Activated naive CD4-positive, alpha-beta T cell treated with anti-CD3 and anti-CD28 coated beads for 36 hours (primary cell): Measurements from ENCODE around the gene MEI1. TPM values are rescaled to one million over a fixed set of nuclear protein-coding genes. Genes with fewer than 3 reads are reported as not detected.

Source experiments
- CTCF ChIA-PET: fragments of 350-600 bp; sonication (Branson Sonifier 250); formaldehyde crosslinking; loops from one replicate; lab custom pipeline; 2021; ENCODE audit warnings: antibody characterized with exemption; lab: Charles Lee
- DNase-seq: peaks from one replicate; pipeline ENCODE4 v3.0.0-alpha.2; 2020
- H3K27ac Mint-ChIP-seq: one replicate; pipeline ENCODE4 v1.8.0; 2021; ENCODE audit warnings: mild to moderate bottlenecking, mixed read lengths
- H3K27me3 Mint-ChIP-seq: one replicate; pipeline ENCODE4 v1.8.0; 2021; ENCODE audit warnings: low read depth, mixed read lengths
- H3K36me3 Mint-ChIP-seq: one replicate; pipeline ENCODE4 v1.8.0; 2021; ENCODE audit warnings: low read depth, mixed read lengths
- H3K4me1 Mint-ChIP-seq: one replicate; pipeline ENCODE4 v1.8.0; 2021; ENCODE audit warnings: low read depth, mixed read lengths
- H3K4me3 Mint-ChIP-seq: one replicate; pipeline ENCODE4 v1.8.0; 2021; ENCODE audit warnings: mild to moderate bottlenecking, moderate library complexity, mixed read lengths
- H3K9me3 Mint-ChIP-seq: one replicate; pipeline ENCODE4 v1.8.0; 2021; ENCODE audit warnings: mixed read lengths
- intact Hi-C: fragments of 100-400 bp; cut with micrococcal nuclease; formaldehyde crosslinking; loops from one replicate; pipeline ENCODE4 v1.15.1; 2023
- total RNA-seq, 2 experiments: library from RNA; stranded (reverse); gene quantifications; one replicate each; pipeline ENCODE4 v1.2.3, GENCODE V29; 2021

MEI1 gene
- total RNA-seq, 2 experiments from 2014 or later: 28.4 to 28.8 TPM

GRCh38 chr22:41800348-41801146, 101.2 kb downstream of the MEI1 start, which contains the start of gene CCDC134:
CCDC134 (plus strand) TSS chr22:41800679; CDS start chr22:41808891, 8,212 bp downstream.
- peaks cover 3% of the 10 kb centered on the region for H3K36me3 Mint-ChIP-seq
- intact Hi-C loops: loop anchor here (1.0 to 5.0 kb wide), 4 partner anchors 20 to 103 kb away; partner anchors contain the start of gene MEI1
- peak; percentile 93 for DNase-seq
- peak within 1 kb of the TSS; percentile 84 for H3K4me3 Mint-ChIP-seq
- H3K27me3 Mint-ChIP-seq: no peaks in the 10 kb centered on the region
- H3K27ac Mint-ChIP-seq: peak within 1 kb of the TSS; percentile 95
- CTCF ChIA-PET: interaction anchor here (0.6 to 4.6 kb wide), 11 partner anchors 20 to 316 kb away, joined by 3 to 38 read pairs (median 3); partner anchors contain the start of genes CENPM and MEI1
- peaks cover 38% of the 10 kb centered on the region for H3K4me1 Mint-ChIP-seq
- H3K9me3 Mint-ChIP-seq: no peaks in the 10 kb centered on the region

- H3K9me3 Mint-ChIP-seq: no peaks in the 10 kb centered on the region
- peak overlapping the region; percentile 56 for H3K27ac Mint-ChIP-seq
- H3K4me3 Mint-ChIP-seq: peak overlapping the region; percentile 84
- peaks cover 3% of the 10 kb centered on the region for H3K36me3 Mint-ChIP-seq
- intact Hi-C loops: loop anchor here (1.0 to 5.0 kb wide), 4 partner anchors 20 to 104 kb away; partner anchors contain the start of gene MEI1
- CTCF ChIA-PET: interaction anchor here (0.7 to 4.6 kb wide), 6 partner anchors 20 to 103 kb away, joined by 3 to 38 read pairs (median 22); partner anchors contain the start of gene MEI1
- no peaks in the 10 kb centered on the region for H3K27me3 Mint-ChIP-seq
- DNase-seq: no peak
- peaks cover 38% of the 10 kb centered on the region for H3K4me1 Mint-ChIP-seq
Observed at GRCh38 chr22:41801147-41801819, 102.0 kb downstream of the MEI1 start.

GRCh38 chr22:41801886-41802285, 102.6 kb downstream of the MEI1 start:
- Mint-ChIP-seq H3K4me3 (peak overlapping the region; percentile 84), H3K4me1 (peaks cover 38% of the 10 kb centered on the region), H3K27me3 (no peaks in the 10 kb centered on the region), H3K9me3 (no peaks in the 10 kb centered on the region), H3K27ac (no peak overlapping the region), H3K36me3 (peaks cover 3% of the 10 kb centered on the region)
- DNase-seq: no peak
- intact Hi-C loops: loop anchor here (1.0 to 5.0 kb wide), 4 partner anchors 21 to 105 kb away; partner anchors contain the start of gene MEI1
- CTCF ChIA-PET: interaction anchor here (0.7 to 4.6 kb wide), 4 partner anchors 21 to 104 kb away, joined by 3 to 38 read pairs (median 36); partner anchors contain the start of gene MEI1

- Mint-ChIP-seq H3K36me3 (peaks cover 14% of the 10 kb centered on the region), H3K4me1 (peaks cover 32% of the 10 kb centered on the region), H3K27me3 (no peaks in the 10 kb centered on the region), H3K4me3 (no peak overlapping the region), H3K27ac (no peak overlapping the region), H3K9me3 (no peaks in the 10 kb centered on the region)
- no peak for DNase-seq
- intact Hi-C loops: no loop called here
- CTCF ChIA-PET: interaction anchor here (0.6 to 1.1 kb wide), 2 partner anchors 135 to 228 kb away, joined by 3 to 4 read pairs; no protein-coding TSS in a partner anchor
Observed at GRCh38 chr22:41805639-41806038, 106.3 kb downstream of the MEI1 start.

- peaks cover 15% of the 10 kb centered on the region for H3K36me3 Mint-ChIP-seq
- H3K4me3 Mint-ChIP-seq: no peak overlapping the region
- H3K4me1 Mint-ChIP-seq: peaks cover 14% of the 10 kb centered on the region
- H3K27me3 Mint-ChIP-seq: no peaks in the 10 kb centered on the region
- H3K27ac Mint-ChIP-seq: no peak overlapping the region
- no peak for DNase-seq
- CTCF ChIA-PET: interaction anchor here (0.6 to 1.5 kb wide), 6 partner anchors 27 to 473 kb away, joined by 3 to 4 read pairs (median 3); no protein-coding TSS in a partner anchor
- intact Hi-C loops: no loop called here
- H3K9me3 Mint-ChIP-seq: no peaks in the 10 kb centered on the region
Observed at GRCh38 chr22:41808400-41808799, 109.1 kb downstream of the MEI1 start.

- no peak overlapping the region for H3K4me3 Mint-ChIP-seq
- no peaks in the 10 kb centered on the region for H3K27me3 Mint-ChIP-seq
- DNase-seq: no peak
- CTCF ChIA-PET: interaction anchor here (1.3 kb wide), 1 partner anchor 113 kb away, joined by 5 read pairs; no protein-coding TSS in a partner anchor
- no peaks in the 10 kb centered on the region for H3K9me3 Mint-ChIP-seq
- intact Hi-C loops: no loop called here
- H3K27ac Mint-ChIP-seq: no peak overlapping the region
- peaks cover 1% of the 10 kb centered on the region for H3K4me1 Mint-ChIP-seq
- peaks cover 21% of the 10 kb centered on the region for H3K36me3 Mint-ChIP-seq
Observed at GRCh38 chr22:41810022-41810421, 110.7 kb downstream of the MEI1 start.

- DNase-seq: no peak
- Mint-ChIP-seq H3K4me1 (no peaks in the 10 kb centered on the region), H3K27ac (no peak overlapping the region), H3K27me3 (no peaks in the 10 kb centered on the region), H3K36me3 (peaks cover 25% of the 10 kb centered on the region), H3K9me3 (no peaks in the 10 kb centered on the region), H3K4me3 (no peak overlapping the region)
- CTCF ChIA-PET: no interaction called here
- intact Hi-C loops: no loop called here
Observed at GRCh38 chr22:41812805-41813545, 113.7 kb downstream of the MEI1 start.

GRCh38 chr22:41813726-41814410, 114.6 kb downstream of the MEI1 start:
- Mint-ChIP-seq H3K4me3 (no peak overlapping the region), H3K27me3 (no peaks in the 10 kb centered on the region), H3K36me3 (peaks cover 25% of the 10 kb centered on the region), H3K27ac (no peak overlapping the region), H3K9me3 (no peaks in the 10 kb centered on the region), H3K4me1 (no peaks in the 10 kb centered on the region)
- CTCF ChIA-PET: interaction anchor here (0.7 kb wide), 1 partner anchor 117 kb away, joined by 3 read pairs; no protein-coding TSS in a partner anchor
- no peak for DNase-seq
- intact Hi-C loops: no loop called here

GRCh38 chr22:41815716-41816115, 116.4 kb downstream of the MEI1 start:
- CTCF ChIA-PET: interaction anchor here (1.6 kb wide), 1 partner anchor 69 kb away, joined by 3 read pairs; no protein-coding TSS in a partner anchor
- peaks cover 16% of the 10 kb centered on the region for H3K36me3 Mint-ChIP-seq

GRCh38 chr22:41816241-41816640, 116.9 kb downstream of the MEI1 start:
- CTCF ChIA-PET: interaction anchor here (1.6 kb wide), 1 partner anchor 69 kb away, joined by 3 read pairs; no protein-coding TSS in a partner anchor
- intact Hi-C loops: no loop called here
- Mint-ChIP-seq H3K27me3 (no peaks in the 10 kb centered on the region), H3K9me3 (no peaks in the 10 kb centered on the region), H3K4me3 (no peak overlapping the region), H3K36me3 (peaks cover 13% of the 10 kb centered on the region), H3K4me1 (no peaks in the 10 kb centered on the region), H3K27ac (no peak overlapping the region)
- no peak for DNase-seq

More at GRCh38 chr22:41815716-41816115, 116.4 kb downstream of the MEI1 start:
- H3K27me3 Mint-ChIP-seq: no peaks in the 10 kb centered on the region
- H3K27ac Mint-ChIP-seq: no peak overlapping the region
- intact Hi-C loops: no loop called here
- H3K9me3 Mint-ChIP-seq: no peaks in the 10 kb centered on the region
- no peaks in the 10 kb centered on the region for H3K4me1 Mint-ChIP-seq
- H3K4me3 Mint-ChIP-seq: no peak overlapping the region
- DNase-seq: no peak

GRCh38 chr22:41816871-41817270, 117.6 kb downstream of the MEI1 start:
- no peak overlapping the region for H3K4me3 Mint-ChIP-seq
- peaks cover 13% of the 10 kb centered on the region for H3K36me3 Mint-ChIP-seq
- CTCF ChIA-PET: interaction anchor here (1.6 kb wide), 1 partner anchor 70 kb away, joined by 3 read pairs; no protein-coding TSS in a partner anchor
- peaks cover 5% of the 10 kb centered on the region for H3K4me1 Mint-ChIP-seq
- DNase-seq: no peak
- H3K27me3 Mint-ChIP-seq: no peaks in the 10 kb centered on the region
- H3K9me3 Mint-ChIP-seq: no peaks in the 10 kb centered on the region
- H3K27ac Mint-ChIP-seq: peak overlapping the region; percentile 5
- intact Hi-C loops: no loop called here
